Stimulated activated CD4-positive, alpha-beta T cell treated with anti-CD3 and anti-CD28 coated beads, Interleukin-15, amount 100 ng/mL, for 1 hour (primary cell): ENCODE results near the gene KRT40.
"Not testable (repeated sequence)": the region's sequence is repeated elsewhere in the genome, so short reads cannot be mapped to it uniquely, and the experiment has no call there.

Experiments
- DNase-seq, 2 donors: peaks; one replicate each; pipeline ENCODE4 v3.0.0-alpha.2; 2020; ENCODE audit warnings: low read depth in 1 of 2, low spot score in 1 of 2

The KRT40 gene

GRCh38 chr17:40984226-40984625 lies at the start of gene KRT40:
TSS of gene KRT40 (minus strand) at chr17:40984326. CDS start at chr17:40984273, 53 bp downstream.
- DNase-seq, result no peak

GRCh38 chr17:41029633-41030245 lies 45.6 kb upstream of the KRT40 start, which contains the start of gene KRTAP1-4:
TSS of gene KRTAP1-4 (minus strand) at chr17:41030195. CDS start at chr17:41030078, 117 bp downstream.
- DNase-seq, result no peak

- no peak for DNase-seq
These were observed 42.8 kb upstream of the KRT40 start, which contains the start of gene KRTAP1-5 for GRCh38 chr17:41026715-41027471. TSS of gene KRTAP1-5 (minus strand) at chr17:41027208. CDS start at chr17:41027155, 53 bp downstream.

- no peak for DNase-seq
These were observed 40.6 kb upstream of the KRT40 start for GRCh38 chr17:41024697-41025096.

GRCh38 chr17:41020336-41020735 lies 36.2 kb upstream of the KRT40 start:
- no peak for DNase-seq

GRCh38 chr17:41019415-41019814 lies 35.3 kb upstream of the KRT40 start:
- no peak for DNase-seq

- no peak for DNase-seq
These were observed 34.4 kb upstream of the KRT40 start for GRCh38 chr17:41018541-41018940.

GRCh38 chr17:41016578-41017215 lies 32.6 kb upstream of the KRT40 start:
- DNase-seq, result no peak

- no peak for DNase-seq
These were observed 31.3 kb upstream of the KRT40 start for GRCh38 chr17:41015454-41015853.

- no peak for DNase-seq
These were observed 29.5 kb upstream of the KRT40 start for GRCh38 chr17:41013606-41014005.

- DNase-seq, result no peak
These were observed 29.1 kb upstream of the KRT40 start for GRCh38 chr17:41013181-41013580.

- no peak for DNase-seq
These were observed 28.4 kb upstream of the KRT40 start for GRCh38 chr17:41012326-41013120.

GRCh38 chr17:41010441-41010840 lies 26.3 kb upstream of the KRT40 start:
- no peak for DNase-seq

- DNase-seq, result no peak
These were observed 25.8 kb upstream of the KRT40 start for GRCh38 chr17:41009936-41010335.

GRCh38 chr17:41009301-41009760 lies 25.2 kb upstream of the KRT40 start:
- DNase-seq, result no peak

GRCh38 chr17:41008811-41009210 lies 24.7 kb upstream of the KRT40 start, which contains the start of gene KRTAP3-1:
TSS of gene KRTAP3-1 (minus strand) at chr17:41009128. CDS start at chr17:41009074, 54 bp downstream.
- no peak for DNase-seq

- no peak for DNase-seq
These were observed 20.3 kb upstream of the KRT40 start for GRCh38 chr17:41004397-41004796.

GRCh38 chr17:41003926-41004325 lies 19.8 kb upstream of the KRT40 start:
- no peak for DNase-seq

- DNase-seq, result no peak
These were observed 18.7 kb upstream of the KRT40 start for GRCh38 chr17:41002814-41003213.

GRCh38 chr17:41001795-41002194 lies 17.7 kb upstream of the KRT40 start:
- DNase-seq, result no peak

- DNase-seq, result not testable (repeated sequence)
These were observed 15.4 kb upstream of the KRT40 start, which contains the start of gene KRTAP3-2 for GRCh38 chr17:40999563-40999962. TSS of gene KRTAP3-2 (minus strand) at chr17:40999906. CDS start at chr17:40999853, 53 bp downstream.
